T-helper 17 cell (primary cell): ENCODE measurements around the gene SLC8B1. TPM values are rescaled to one million over a fixed set of nuclear protein-coding genes. Genes with fewer than 3 reads are reported as not detected.

Experiments
- ATAC-seq: fragments of 150-1000 bp; cut with Tn5 transposase; 2 replicates; pipeline ENCODE4 v1.10.0; 2021; ENCODE audit warnings: mild to moderate bottlenecking, moderate library complexity
- DNase-seq, 3 donors: peaks; one replicate each; pipeline versions ENCODE4 v3.0.0 to v3.0.0-alpha.2; 2020 to 2021
- H3K9me3 ChIP-seq: one replicate; pipeline ENCODE4 v1.7.0; 2013; ENCODE audit warnings: low read length, mild to moderate bottlenecking; ENCODE audit not compliant: control insufficient read depth, poor library complexity, severe bottlenecking
- H3K27ac Mint-ChIP-seq: one replicate; pipeline ENCODE4 v1.8.0; 2022; ENCODE audit warnings: mild to moderate bottlenecking, moderate library complexity, mixed read lengths
- H3K27me3 Mint-ChIP-seq: one replicate; pipeline ENCODE4 v1.8.0; 2022; ENCODE audit warnings: mixed read lengths
- H3K36me3 Mint-ChIP-seq: one replicate; pipeline ENCODE4 v1.8.0; 2022; ENCODE audit warnings: low read depth, mixed read lengths
- H3K4me1 Mint-ChIP-seq: one replicate; pipeline ENCODE4 v1.8.0; 2022; ENCODE audit warnings: mild to moderate bottlenecking, mixed read lengths
- H3K4me3 Mint-ChIP-seq: one replicate; pipeline ENCODE4 v1.8.0; 2022; ENCODE audit warnings: mild to moderate bottlenecking, moderate library complexity, mixed read lengths
- total RNA-seq, 4 donors: library from RNA in 2 of 4; stranded (reverse) in 2 of 4; gene quantifications; one replicate each; pipeline ENCODE4 v1.2.3 and lab custom pipeline; 2022 to 2026

The SLC8B1 gene
- total RNA-seq, 2 donors from 2014 or later = 58.6 to 66.0 TPM

- H3K9me3 ChIP-seq = no peaks in the 10 kb centered on the region
- Mint-ChIP-seq H3K27me3 (no peaks in the 10 kb centered on the region), H3K4me3 (no peak overlapping the region), H3K36me3 (peaks cover 5% of the 10 kb centered on the region), H3K4me1 (peaks cover 4% of the 10 kb centered on the region), H3K27ac (peak overlapping the region; percentile 29)
- no peak for DNase-seq
- ATAC-seq = no peak
Measured at GRCh38 chr12:113276306-113276705, 58.6 kb downstream of the SLC8B1 start.

GRCh38 chr12:113274848-113275247, 60.1 kb downstream of the SLC8B1 start:
- H3K4me1 Mint-ChIP-seq = peaks cover 2% of the 10 kb centered on the region
- H3K27ac Mint-ChIP-seq = no peak overlapping the region
- DNase-seq (no peak), ATAC-seq (no peak)
- H3K4me3 Mint-ChIP-seq = no peak overlapping the region
- no peaks in the 10 kb centered on the region for H3K27me3 Mint-ChIP-seq
- no peaks in the 10 kb centered on the region for H3K9me3 ChIP-seq
- peaks cover 5% of the 10 kb centered on the region for H3K36me3 Mint-ChIP-seq

GRCh38 chr12:113273053-113273725, 61.7 kb downstream of the SLC8B1 start:
- Mint-ChIP-seq H3K4me1 (peaks cover 2% of the 10 kb centered on the region), H3K4me3 (no peak overlapping the region), H3K36me3 (no peaks in the 10 kb centered on the region), H3K27me3 (no peaks in the 10 kb centered on the region), H3K27ac (no peak overlapping the region)
- no peaks in the 10 kb centered on the region for H3K9me3 ChIP-seq
- ATAC-seq (no peak), DNase-seq (no peak)

GRCh38 chr12:113271853-113272561, 62.9 kb downstream of the SLC8B1 start:
- Mint-ChIP-seq H3K36me3 (no peaks in the 10 kb centered on the region), H3K4me1 (peaks cover 4% of the 10 kb centered on the region), H3K4me3 (no peak overlapping the region), H3K27ac (no peak overlapping the region), H3K27me3 (no peaks in the 10 kb centered on the region)
- ATAC-seq (no peak), DNase-seq (no peak)
- no peaks in the 10 kb centered on the region for H3K9me3 ChIP-seq

GRCh38 chr12:113271466-113271852, 63.5 kb downstream of the SLC8B1 start:
- H3K36me3 Mint-ChIP-seq = peaks cover 2% of the 10 kb centered on the region

GRCh38 chr12:113270709-113271009, 64.2 kb downstream of the SLC8B1 start:
- H3K27me3 Mint-ChIP-seq = no peaks in the 10 kb centered on the region
- H3K4me1 Mint-ChIP-seq = peaks cover 8% of the 10 kb centered on the region
- ATAC-seq (no peak), DNase-seq (no peak)
- peaks cover 6% of the 10 kb centered on the region for H3K36me3 Mint-ChIP-seq
- H3K4me3 Mint-ChIP-seq = no peak overlapping the region
- H3K9me3 ChIP-seq = no peaks in the 10 kb centered on the region
- H3K27ac Mint-ChIP-seq = no peak overlapping the region

More at GRCh38 chr12:113271466-113271852, 63.5 kb downstream of the SLC8B1 start:
- ATAC-seq = no peak
- H3K4me3 Mint-ChIP-seq = no peak overlapping the region
- H3K9me3 ChIP-seq = no peaks in the 10 kb centered on the region
- H3K27me3 Mint-ChIP-seq = no peaks in the 10 kb centered on the region
- H3K4me1 Mint-ChIP-seq = peaks cover 4% of the 10 kb centered on the region
- no peak overlapping the region for H3K27ac Mint-ChIP-seq
- DNase-seq = no peak

- Mint-ChIP-seq H3K4me1 (peaks cover 8% of the 10 kb centered on the region), H3K27me3 (no peaks in the 10 kb centered on the region), H3K4me3 (no peak overlapping the region), H3K36me3 (peaks cover 6% of the 10 kb centered on the region), H3K27ac (no peak overlapping the region)
- no peaks in the 10 kb centered on the region for H3K9me3 ChIP-seq
- DNase-seq (no peak), ATAC-seq (no peak)
Measured at GRCh38 chr12:113269257-113269943, 65.5 kb downstream of the SLC8B1 start.

- Mint-ChIP-seq H3K27me3 (no peaks in the 10 kb centered on the region), H3K36me3 (peaks cover 6% of the 10 kb centered on the region), H3K4me3 (no peak overlapping the region), H3K27ac (no peak overlapping the region), H3K4me1 (peaks cover 10% of the 10 kb centered on the region)
- ATAC-seq (no peak), DNase-seq (no peak)
- no peaks in the 10 kb centered on the region for H3K9me3 ChIP-seq
Measured at GRCh38 chr12:113268621-113269020, 66.3 kb downstream of the SLC8B1 start.

- no peak overlapping the region for H3K27ac Mint-ChIP-seq
- peaks cover 11% of the 10 kb centered on the region for H3K4me1 Mint-ChIP-seq
- H3K27me3 Mint-ChIP-seq = no peaks in the 10 kb centered on the region
- DNase-seq (no peak), ATAC-seq (no peak)
- H3K9me3 ChIP-seq = no peaks in the 10 kb centered on the region
- H3K4me3 Mint-ChIP-seq = no peak overlapping the region
- peaks cover 6% of the 10 kb centered on the region for H3K36me3 Mint-ChIP-seq
Measured at GRCh38 chr12:113268136-113268535, 66.8 kb downstream of the SLC8B1 start.

- Mint-ChIP-seq H3K27ac (no peak overlapping the region), H3K27me3 (no peaks in the 10 kb centered on the region), H3K36me3 (peaks cover 6% of the 10 kb centered on the region), H3K4me1 (peaks cover 9% of the 10 kb centered on the region), H3K4me3 (no peak overlapping the region)
- DNase-seq = no peak
- no peak for ATAC-seq
- H3K9me3 ChIP-seq = no peaks in the 10 kb centered on the region
Measured at GRCh38 chr12:113267621-113268020, 67.3 kb downstream of the SLC8B1 start.

GRCh38 chr12:113266106-113266895, 68.6 kb downstream of the SLC8B1 start:
- no peaks in the 10 kb centered on the region for H3K9me3 ChIP-seq
- no peaks in the 10 kb centered on the region for H3K27me3 Mint-ChIP-seq
- ATAC-seq = no peak
- H3K27ac Mint-ChIP-seq = no peak overlapping the region
- DNase-seq = no peak
- H3K4me1 Mint-ChIP-seq = peaks cover 16% of the 10 kb centered on the region
- H3K36me3 Mint-ChIP-seq = peaks cover 6% of the 10 kb centered on the region
- H3K4me3 Mint-ChIP-seq = no peak overlapping the region

GRCh38 chr12:113263431-113263963, 71.4 kb downstream of the SLC8B1 start:
- DNase-seq (no peak), ATAC-seq (no peak)
- Mint-ChIP-seq H3K36me3 (peaks cover 6% of the 10 kb centered on the region), H3K4me3 (no peak overlapping the region), H3K27ac (peak overlapping the region; percentile 29), H3K27me3 (no peaks in the 10 kb centered on the region), H3K4me1 (peaks cover 28% of the 10 kb centered on the region)
- no peaks in the 10 kb centered on the region for H3K9me3 ChIP-seq

GRCh38 chr12:113262710-113263109, 72.2 kb downstream of the SLC8B1 start:
- no peaks in the 10 kb centered on the region for H3K27me3 Mint-ChIP-seq
- H3K4me3 Mint-ChIP-seq = no peak overlapping the region
- DNase-seq (no peak), ATAC-seq (no peak)
- peaks cover 28% of the 10 kb centered on the region for H3K4me1 Mint-ChIP-seq
- H3K27ac Mint-ChIP-seq = peak overlapping the region; percentile 60
- peaks cover 6% of the 10 kb centered on the region for H3K36me3 Mint-ChIP-seq
- no peaks in the 10 kb centered on the region for H3K9me3 ChIP-seq
